HG03457 (cell line): ENCODE results near the gene PNMA6E.

ENCODE experiments used
- ATAC-seq: cut with Tn5 transposase; IDR thresholded peaks from one replicate; pipeline ENCODE4 v1.9.1; 2021; ENCODE audit warnings: moderate number of reproducible peaks; ENCODE audit not compliant: unreplicated experiment

The PNMA6E gene

GRCh38 chrX:153438532-153438931 lies 37.4 kb upstream of the PNMA6E start:
- ATAC-seq = no peak

- ATAC-seq = no peak
These were observed 34.7 kb upstream of the PNMA6E start for GRCh38 chrX:153435845-153436244.

- no peak for ATAC-seq
These were observed 33.7 kb upstream of the PNMA6E start for GRCh38 chrX:153434801-153435200.

- ATAC-seq = no peak
These were observed 32.7 kb upstream of the PNMA6E start for GRCh38 chrX:153433781-153434285.

GRCh38 chrX:153433161-153433680 lies 32.1 kb upstream of the PNMA6E start:
- no peak for ATAC-seq

- ATAC-seq = no peak
These were observed 29.6 kb upstream of the PNMA6E start for GRCh38 chrX:153430796-153431195.

GRCh38 chrX:153426204-153426603 lies 25.1 kb upstream of the PNMA6E start:
- no peak for ATAC-seq

GRCh38 chrX:153423652-153424051 lies 22.5 kb upstream of the PNMA6E start:
- ATAC-seq = no peak

- no peak for ATAC-seq
These were observed 20.7 kb upstream of the PNMA6E start for GRCh38 chrX:153421856-153422255.

- ATAC-seq = no peak
These were observed 19.9 kb upstream of the PNMA6E start for GRCh38 chrX:153420851-153421599.

- no peak for ATAC-seq
These were observed 16.5 kb upstream of the PNMA6E start for GRCh38 chrX:153417637-153418036.

- no peak for ATAC-seq
These were observed 15.8 kb upstream of the PNMA6E start for GRCh38 chrX:153416781-153417450.

- no peak for ATAC-seq
These were observed 13.8 kb upstream of the PNMA6E start for GRCh38 chrX:153414856-153415510.

GRCh38 chrX:153413731-153414130 lies 12.6 kb upstream of the PNMA6E start:
- ATAC-seq = no peak

GRCh38 chrX:153412746-153413720 lies 11.9 kb upstream of the PNMA6E start:
- ATAC-seq = no peak

GRCh38 chrX:153411988-153412574 lies 10.9 kb upstream of the PNMA6E start:
- no peak for ATAC-seq

GRCh38 chrX:153411255-153411987 lies 10.3 kb upstream of the PNMA6E start, which contains the start of gene ZFP92:
Gene ZFP92 (plus strand): TSS chrX:153411472. CDS start chrX:153418323, 6,851 bp downstream.
- no peak for ATAC-seq

- ATAC-seq = no peak
These were observed 9.7 kb upstream of the PNMA6E start for GRCh38 chrX:153410888-153411254.

- no peak for ATAC-seq
These were observed 9.2 kb upstream of the PNMA6E start for GRCh38 chrX:153410373-153410772.
